ENCODE data around the gene KRTCAP2. TPM values are rescaled to one million over a fixed set of nuclear protein-coding genes. Genes with fewer than 3 reads are reported as not detected.

The KRTCAP2 gene
- total RNA-seq, 4 donors from 2014 or later = 80.8 to 144 (median 92.3) TPM

GRCh38 chr1:155122308-155122707 is 50.8 kb downstream of the KRTCAP2 start:
- Histone ChIP-seq H3K36me3 (no peaks in the 10 kb centered on the region), H3K27ac (no peak overlapping the region), H3K4me3 (no peak overlapping the region), H3K9me3 (no peaks in the 10 kb centered on the region), H3K4me1 (peaks cover 0 to 21% (median 17%) of the 10 kb centered on the region in 3 donors), H3K27me3 (peaks cover 6% of the 10 kb centered on the region)
- no peak for ATAC-seq
- TF ChIP-seq EP300 (IDR thresholded peaks at IDR 0.05) (no peak), POLR2AphosphoS5 (IDR thresholded peaks at IDR 0.05) (no peak), POLR2A (IDR thresholded peaks at IDR 0.05) (no peak)
- TF ChIP-seq, protein P1, sequence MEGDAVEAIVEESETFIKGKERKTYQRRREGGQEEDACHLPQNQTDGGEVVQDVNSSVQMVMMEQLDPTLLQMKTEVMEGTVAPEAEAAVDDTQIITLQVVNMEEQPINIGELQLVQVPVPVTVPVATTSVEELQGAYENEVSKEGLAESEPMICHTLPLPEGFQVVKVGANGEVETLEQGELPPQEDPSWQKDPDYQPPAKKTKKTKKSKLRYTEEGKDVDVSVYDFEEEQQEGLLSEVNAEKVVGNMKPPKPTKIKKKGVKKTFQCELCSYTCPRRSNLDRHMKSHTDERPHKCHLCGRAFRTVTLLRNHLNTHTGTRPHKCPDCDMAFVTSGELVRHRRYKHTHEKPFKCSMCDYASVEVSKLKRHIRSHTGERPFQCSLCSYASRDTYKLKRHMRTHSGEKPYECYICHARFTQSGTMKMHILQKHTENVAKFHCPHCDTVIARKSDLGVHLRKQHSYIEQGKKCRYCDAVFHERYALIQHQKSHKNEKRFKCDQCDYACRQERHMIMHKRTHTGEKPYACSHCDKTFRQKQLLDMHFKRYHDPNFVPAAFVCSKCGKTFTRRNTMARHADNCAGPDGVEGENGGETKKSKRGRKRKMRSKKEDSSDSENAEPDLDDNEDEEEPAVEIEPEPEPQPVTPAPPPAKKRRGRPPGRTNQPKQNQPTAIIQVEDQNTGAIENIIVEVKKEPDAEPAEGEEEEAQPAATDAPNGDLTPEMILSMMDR (IDR thresholded peaks at IDR 0.05) = no peak
- 63 to 73% methylated on average over 1 to 2 of the region's 2 CpGs for WGBS, 2 donors (ENCODE audit: low coverage in 1 of 2)

GRCh38 chr1:155121249-155121648 is 51.9 kb downstream of the KRTCAP2 start:
- H3K36me3 ChIP-seq = no peaks in the 10 kb centered on the region
- H3K9me3 ChIP-seq = no peaks in the 10 kb centered on the region
- ATAC-seq = no peak
- H3K27me3 ChIP-seq = peaks cover 6% of the 10 kb centered on the region
- WGBS, 2 donors (ENCODE audit: low coverage in 1 of 2) = 78 to 84% methylated on average over 1 to 2 of the region's 2 CpGs
- no peak overlapping the region for H3K4me3 ChIP-seq
- H3K4me1 ChIP-seq = peaks cover 0 to 10% (median 8%) of the 10 kb centered on the region in 3 donors
- no peak overlapping the region for H3K27ac ChIP-seq
- TF ChIP-seq POLR2A (IDR thresholded peaks at IDR 0.05) = no peak
- TF ChIP-seq, protein P1 (IDR thresholded peaks at IDR 0.05) = no peak
- no peak for TF ChIP-seq EP300 (IDR thresholded peaks at IDR 0.05)
- no peak for TF ChIP-seq POLR2AphosphoS5 (IDR thresholded peaks at IDR 0.05)

- H3K36me3 ChIP-seq = no peaks in the 10 kb centered on the region
- no peaks in the 10 kb centered on the region for H3K9me3 ChIP-seq
- 42% methylated on average over 4 of the region's 6 CpGs; no CpG with 5 or more reads in 1 of the 2 donors for WGBS, 2 donors (ENCODE audit: low coverage in 1 of 2)
- H3K4me3 ChIP-seq = no peak overlapping the region
- peaks cover 6% of the 10 kb centered on the region for H3K27me3 ChIP-seq
- H3K4me1 ChIP-seq = peaks cover 0 to under 1% (median 0%) of the 10 kb centered on the region in 3 donors
- no peak for ATAC-seq
- no peak overlapping the region for H3K27ac ChIP-seq
- TF ChIP-seq POLR2A (IDR thresholded peaks at IDR 0.05) (no peak), POLR2AphosphoS5 (IDR thresholded peaks at IDR 0.05) (no peak), EP300 (IDR thresholded peaks at IDR 0.05) (no peak)
- TF ChIP-seq, protein P1 (IDR thresholded peaks at IDR 0.05) = no peak
These were observed 52.9 kb downstream of the KRTCAP2 start for GRCh38 chr1:155120253-155120652.

Small RNAs within 50 kb of the gene (small RNA-seq; reads per million reads assigned to genes)
- gene HMGN2P18 (0 reads per million in 4 donors), gene RF00019 (0 reads per million in 4 donors)

Other genes with a start within 250 kb of the KRTCAP2 start
- 10 to 100 TPM; 15.8 to 21.3 (median 18.2) TPM for gene PMVK, start 236.6 kb downstream of the KRTCAP2 start, total RNA-seq
- 100 to 1,000 TPM; 205 to 371 (median 283) TPM for gene PBXIP1, start 217.2 kb downstream of the KRTCAP2 start, total RNA-seq
- gene PYGO2, start 211.5 kb downstream of the KRTCAP2 start, total RNA-seq = 10 to 100 TPM; 19.1 to 40.1 (median 25.7) TPM
- 100 to 1,000 TPM in 1 of 4 donors, 10 to 100 TPM in 3; 69.1 to 104 (median 90.2) TPM for gene SHC1, start 202.6 kb downstream of the KRTCAP2 start, total RNA-seq
- 10 to 100 TPM in 3 of 4 donors, 1 to 10 TPM in 1; 7.5 to 24.2 (median 17.6) TPM for gene CKS1B, start 198.6 kb downstream of the KRTCAP2 start, total RNA-seq
- 10 to 100 TPM; 12.8 to 23.5 (median 20.7) TPM for gene FLAD1, start 190.0 kb downstream of the KRTCAP2 start, total RNA-seq
- gene LENEP, start 179.7 kb downstream of the KRTCAP2 start, total RNA-seq = not detected
- gene ZBTB7B, start 170.5 kb downstream of the KRTCAP2 start, total RNA-seq = 10 to 100 TPM; 45.5 to 63.4 (median 49.5) TPM
- under 1 TPM in 2 of 4 donors, not detected in 2; 0.35 to 0.54 TPM for gene DCST2, start 139.5 kb downstream of the KRTCAP2 start, total RNA-seq
- gene DCST1, start 139.5 kb downstream of the KRTCAP2 start, total RNA-seq = not detected
- gene ADAM15, start 122.0 kb downstream of the KRTCAP2 start, total RNA-seq = 100 to 1,000 TPM in 2 of 4 donors, 10 to 100 TPM in 2; 65.4 to 115 (median 100.0) TPM
- 1 to 10 TPM in 3 of 4 donors, under 1 TPM in 1; 0.81 to 5.8 (median 2.3) TPM for gene EFNA4, start 109.6 kb downstream of the KRTCAP2 start, total RNA-seq
- under 1 TPM in 2 of 4 donors, not detected in 2; 0.27 to 0.77 TPM for gene EFNA3, start 94.5 kb downstream of the KRTCAP2 start, total RNA-seq
- gene EFNA1, start 45.4 kb downstream of the KRTCAP2 start, total RNA-seq = 10 to 100 TPM; 13.1 to 25.8 (median 16.1) TPM
- gene SLC50A1, start 37.5 kb downstream of the KRTCAP2 start, total RNA-seq = 10 to 100 TPM; 12.5 to 16.8 (median 13.9) TPM
- 100 to 1,000 TPM in 2 of 4 donors, 10 to 100 TPM in 2; 57.9 to 128 (median 87.7) TPM for gene DPM3, start 32.8 kb downstream of the KRTCAP2 start, total RNA-seq
- gene TRIM46, start 545 bp upstream of the KRTCAP2 start, total RNA-seq = 1 to 10 TPM in 1 of 4 donors, under 1 TPM in 2, not detected in 1; 0.35 to 1.9 (median 0.40) TPM
- gene THBS3, start 34.6 kb upstream of the KRTCAP2 start, total RNA-seq = 10 to 100 TPM; 17.9 to 25.6 (median 20.1) TPM
- 10 to 100 TPM; 28.3 to 36.0 (median 32.6) TPM for gene MTX1, start 35.4 kb upstream of the KRTCAP2 start, total RNA-seq
- gene ENTREP3, start 82.2 kb upstream of the KRTCAP2 start, total RNA-seq = 10 to 100 TPM; 11.4 to 35.3 (median 22.1) TPM
- 10 to 100 TPM; 28.1 to 44.4 (median 36.8) TPM for gene SCAMP3, start 89.1 kb upstream of the KRTCAP2 start, total RNA-seq
- gene CLK2, start 100.2 kb upstream of the KRTCAP2 start, total RNA-seq = 10 to 100 TPM; 14.4 to 51.4 (median 32.9) TPM
- 1 to 10 TPM in 3 of 4 donors, under 1 TPM in 1; 0.47 to 2.2 (median 1.6) TPM for gene HCN3, start 104.2 kb upstream of the KRTCAP2 start, total RNA-seq
- not detected for gene PKLR, start 128.1 kb upstream of the KRTCAP2 start, total RNA-seq
- 100 to 1,000 TPM in 1 of 4 donors, 10 to 100 TPM in 3; 71.2 to 125 (median 81.0) TPM for gene FDPS, start 135.6 kb upstream of the KRTCAP2 start, total RNA-seq
- 10 to 100 TPM; 10.8 to 34.2 (median 24.4) TPM for gene RUSC1, start 147.6 kb upstream of the KRTCAP2 start, total RNA-seq